GM19240 (cell line): Measurements from ENCODE around the gene ITSN1.
"Not testable (repeated sequence)": the region's sequence is repeated elsewhere in the genome, so short reads cannot be mapped to it uniquely, and the experiment has no call there.

Experiments used
- DNase-seq: peaks from one replicate; pipeline ENCODE4 v3.0.0; 2011; ENCODE audit warnings: low spot score; ENCODE audit not compliant: insufficient read length

The ITSN1 gene

DNA sequence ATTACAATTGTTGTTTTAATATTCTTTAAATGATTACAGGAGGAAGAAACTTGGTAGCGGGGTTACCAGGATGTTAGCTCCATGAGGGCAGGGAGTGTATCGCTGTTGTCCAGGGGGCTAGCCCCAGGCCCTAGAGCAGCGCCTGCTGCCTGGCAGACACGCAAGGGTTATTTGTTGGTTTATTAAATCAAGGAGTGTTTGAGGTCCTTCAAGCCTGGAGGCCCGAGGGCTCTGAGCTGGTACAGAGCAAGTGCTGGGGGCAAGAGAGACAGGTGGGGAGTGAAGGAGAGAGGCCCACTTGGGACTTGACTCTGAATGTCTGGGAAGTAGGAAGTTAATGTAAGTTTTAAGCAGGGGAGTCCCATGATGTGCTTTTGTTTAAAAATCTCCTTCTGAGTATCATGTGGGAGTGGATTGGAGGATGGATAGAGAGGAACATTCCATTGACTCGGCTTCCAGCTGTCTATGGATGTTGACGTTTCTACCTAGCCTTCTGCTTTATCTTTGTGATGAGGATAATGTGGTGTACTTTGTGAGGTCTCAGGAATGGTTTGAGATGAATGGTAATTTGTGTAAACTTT is 8.7 kb downstream of the ITSN1 start:
- DNase-seq: no peak

DNA sequence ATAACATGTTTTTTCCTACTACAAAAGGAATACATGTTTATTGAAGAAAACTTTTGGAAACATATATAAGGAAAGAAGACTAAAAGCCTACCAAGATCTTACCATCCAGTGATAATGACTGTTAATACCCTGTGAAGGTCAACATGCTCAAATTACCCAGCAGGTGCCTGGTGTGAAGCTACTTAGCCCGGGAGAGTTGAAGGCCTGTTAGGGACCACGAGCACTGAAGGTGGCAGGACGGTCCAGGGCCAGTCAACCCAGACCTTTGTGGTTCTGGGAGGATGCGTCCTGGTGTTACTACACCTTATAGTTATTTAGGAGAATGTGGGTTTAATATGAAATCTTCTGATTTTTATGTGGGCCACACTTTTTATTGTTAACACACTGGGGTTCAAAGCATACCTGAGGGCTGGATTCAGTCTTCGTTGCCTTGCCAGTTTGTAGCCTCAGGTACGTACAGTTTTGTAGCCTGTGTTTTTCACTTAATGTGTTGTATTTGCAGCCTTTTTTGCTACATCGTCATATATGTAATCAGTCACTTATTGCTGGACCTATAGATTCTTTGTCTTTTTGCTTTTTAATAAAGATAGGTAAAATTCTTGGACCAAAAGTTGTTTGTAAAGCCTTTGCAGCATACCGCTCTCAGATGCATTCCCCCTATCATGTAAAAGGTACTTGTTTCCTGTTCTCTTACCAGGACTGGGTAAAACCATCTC is 9.8 kb downstream of the ITSN1 start:
- DNase-seq: no peak

DNA sequence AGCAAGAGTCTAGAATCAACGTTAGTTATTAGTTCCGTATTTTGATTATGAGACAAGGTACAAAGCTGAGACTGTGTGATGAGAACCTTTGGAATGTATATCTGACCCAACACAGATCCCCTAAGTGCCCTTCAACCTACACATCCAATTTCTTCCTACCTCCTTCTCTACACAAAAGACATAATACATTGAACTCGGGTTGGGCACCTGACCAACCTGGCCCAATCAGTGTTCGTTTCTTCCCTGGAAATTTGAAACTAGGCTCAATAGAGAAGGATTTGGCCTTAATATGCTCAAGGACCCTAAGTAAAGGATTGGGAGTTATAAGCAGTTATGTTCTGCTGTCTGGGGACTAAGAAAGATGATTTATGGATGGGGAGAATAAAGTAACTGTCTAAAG is 12.1 kb downstream of the ITSN1 start:
- DNase-seq: no peak

DNA sequence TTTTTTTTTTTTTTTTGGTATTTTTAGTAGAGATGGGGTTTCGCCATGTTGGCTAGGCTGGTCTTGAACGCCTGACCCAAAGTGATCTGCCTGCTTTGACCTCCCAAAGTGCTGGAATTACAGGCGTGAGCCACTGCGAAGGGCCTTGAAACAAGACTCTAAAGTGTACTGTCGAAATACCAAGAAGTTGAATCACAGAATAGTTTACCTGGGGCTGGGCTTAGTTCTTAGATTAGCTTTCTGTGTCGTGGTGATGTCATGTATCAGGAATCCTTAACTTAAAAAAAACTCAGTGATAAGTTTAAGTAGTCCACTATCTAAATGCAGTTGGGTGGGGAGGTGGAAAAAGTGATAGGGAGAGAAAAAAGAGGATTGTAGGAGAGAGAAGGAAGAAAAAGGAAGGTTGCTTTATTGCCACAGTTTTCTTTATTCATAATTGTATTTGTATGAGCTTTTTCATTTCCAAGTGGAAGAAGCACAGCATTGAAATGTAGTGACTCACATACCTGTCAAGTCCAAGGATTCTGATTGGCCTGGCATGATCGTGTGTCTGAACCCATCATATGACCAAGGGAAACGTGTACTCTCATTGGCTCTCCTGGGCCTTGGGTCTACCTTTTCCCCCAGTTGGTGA is 13.4 kb downstream of the ITSN1 start:
- no peak for DNase-seq

DNA sequence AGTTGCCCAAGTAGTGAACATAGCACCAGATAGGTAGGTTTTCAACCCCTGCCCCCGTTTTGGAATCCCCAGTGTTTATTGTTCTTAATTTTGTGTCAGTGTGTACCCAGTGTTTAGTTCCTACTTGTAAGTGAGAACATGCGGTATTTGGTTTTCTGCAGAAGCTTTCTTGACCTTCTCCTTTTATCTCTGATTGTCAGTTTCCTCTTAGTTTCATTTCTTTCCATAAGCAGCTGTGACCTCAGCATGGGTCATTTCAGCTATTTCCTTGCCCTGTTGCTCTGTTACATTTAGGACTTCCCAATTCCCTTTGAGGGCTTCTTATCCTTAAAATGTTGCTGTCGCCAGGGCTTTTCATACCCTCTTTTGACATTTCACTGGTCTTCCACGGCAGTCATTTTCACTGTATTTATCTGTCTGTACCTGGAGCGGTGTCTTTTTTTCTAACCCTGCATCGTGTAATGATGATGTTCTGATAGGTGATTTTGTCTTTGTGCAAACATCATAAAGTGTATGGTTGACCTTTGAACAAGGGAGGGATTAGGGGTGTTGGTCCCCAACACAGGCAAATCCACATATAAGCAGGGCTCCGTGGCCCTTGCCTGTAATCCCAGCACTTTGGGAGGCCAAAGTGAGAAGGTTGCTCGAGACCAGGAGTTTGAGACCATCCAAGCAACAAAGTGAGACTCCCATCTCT is 15.0 kb downstream of the ITSN1 start:
- no peak for DNase-seq

DNA sequence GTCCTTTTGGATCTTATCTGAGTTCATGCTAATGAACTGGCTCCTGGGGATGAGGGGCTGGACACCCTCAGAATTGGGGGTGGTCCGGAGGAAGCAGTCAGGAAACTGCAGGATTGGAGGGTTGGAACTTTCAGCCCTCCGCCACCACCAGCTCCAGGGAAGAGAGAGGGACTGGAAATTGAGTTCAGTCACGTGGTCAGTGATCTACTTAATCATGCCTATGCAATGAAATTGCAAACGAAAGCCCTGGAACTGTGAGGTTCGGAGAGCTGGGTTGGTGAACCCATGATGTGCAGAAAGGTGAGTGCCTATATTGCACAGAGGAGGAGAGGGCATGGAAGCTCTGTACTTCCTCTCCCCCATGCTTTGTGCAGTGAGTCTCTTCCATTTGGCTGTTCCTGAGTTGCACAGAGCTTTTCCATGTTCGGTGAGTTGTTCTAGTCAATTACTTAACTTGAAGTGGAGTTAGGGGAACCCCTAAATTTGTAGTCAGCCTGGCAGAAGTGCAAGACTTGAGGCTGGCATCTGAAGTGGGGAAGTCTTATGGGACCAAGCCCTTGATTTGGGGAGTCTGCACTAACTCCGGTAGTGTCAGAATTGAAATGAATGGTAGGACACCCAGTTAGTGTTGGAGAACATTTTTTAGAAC is 16.7 kb downstream of the ITSN1 start:
- DNase-seq: no peak

DNA sequence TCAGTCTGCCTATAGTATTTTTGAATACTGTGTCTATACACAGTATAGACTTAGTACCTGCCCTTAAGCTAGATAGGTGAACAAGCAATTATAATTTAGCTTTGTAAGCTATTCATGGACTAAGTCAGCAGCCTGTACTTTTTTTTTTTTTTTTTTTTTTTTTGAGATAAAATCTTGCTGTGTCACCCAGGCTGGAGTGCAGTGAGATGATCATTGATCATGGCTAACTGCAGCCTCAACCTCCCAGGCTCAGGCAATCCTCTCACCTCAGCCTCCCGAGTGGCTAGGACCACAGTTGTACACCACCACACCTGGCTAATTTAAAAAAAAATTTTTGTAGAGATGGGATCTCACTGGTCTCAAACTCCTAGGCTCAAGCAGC is 17.3 kb downstream of the ITSN1 start:
- no peak for DNase-seq

DNA sequence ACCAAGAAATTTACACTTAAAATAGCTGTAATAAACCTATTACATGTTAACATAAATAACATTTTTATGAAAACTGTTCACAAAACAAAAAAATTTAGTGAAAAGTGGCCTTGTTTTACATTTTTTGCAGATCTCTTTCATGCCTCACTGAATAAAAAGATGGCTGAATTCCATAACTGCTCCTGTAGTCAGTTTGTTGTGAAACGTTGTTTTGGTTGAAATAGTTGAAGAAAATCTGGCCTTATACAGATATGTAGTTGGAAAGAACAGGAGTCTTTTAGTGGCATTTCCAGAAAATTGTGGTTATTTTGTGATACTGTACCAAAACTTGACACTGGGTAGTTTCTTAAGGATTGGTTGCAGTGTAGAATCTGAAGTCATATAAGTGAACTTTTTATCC is 18.1 kb downstream of the ITSN1 start:
- no peak for DNase-seq

DNA sequence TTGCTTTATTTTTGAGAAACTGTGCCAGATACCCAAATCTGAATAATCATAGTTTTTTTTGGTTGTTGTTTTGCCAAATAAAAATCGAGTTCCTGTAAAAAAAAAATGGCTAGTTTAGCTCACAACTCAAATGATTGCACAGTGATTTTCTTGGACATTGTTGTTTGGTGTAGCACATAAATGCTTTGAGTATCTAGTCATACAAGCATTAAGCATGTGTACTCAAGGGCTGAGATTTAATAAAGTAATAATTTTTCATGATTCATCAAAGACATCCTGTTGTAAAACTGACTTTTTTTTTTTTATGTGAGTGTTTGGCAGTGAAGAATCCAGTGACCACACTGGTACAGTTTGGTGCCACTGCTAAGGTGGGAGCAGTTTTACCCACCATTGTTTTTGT is 18.8 kb downstream of the ITSN1 start:
- no peak for DNase-seq

DNA sequence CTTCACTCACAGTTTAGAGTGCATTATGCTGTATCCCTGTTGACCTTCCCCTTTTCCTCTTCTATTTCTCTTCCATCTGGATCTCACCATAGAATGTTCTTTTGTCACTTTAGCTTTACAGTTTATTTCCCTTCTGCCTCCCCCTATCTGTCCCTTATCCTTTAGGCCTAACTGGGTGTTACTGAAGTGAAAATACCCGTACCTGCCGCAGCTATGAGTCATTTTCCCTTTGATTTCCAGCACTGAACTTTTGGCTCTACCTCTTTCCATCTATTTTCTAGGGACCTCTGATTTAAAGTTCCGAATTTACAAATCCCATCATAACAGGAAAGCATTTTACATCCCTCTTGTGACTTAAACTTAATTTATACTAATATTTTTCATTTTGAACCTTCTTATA is 19.7 kb downstream of the ITSN1 start:
- DNase-seq: no peak

DNA sequence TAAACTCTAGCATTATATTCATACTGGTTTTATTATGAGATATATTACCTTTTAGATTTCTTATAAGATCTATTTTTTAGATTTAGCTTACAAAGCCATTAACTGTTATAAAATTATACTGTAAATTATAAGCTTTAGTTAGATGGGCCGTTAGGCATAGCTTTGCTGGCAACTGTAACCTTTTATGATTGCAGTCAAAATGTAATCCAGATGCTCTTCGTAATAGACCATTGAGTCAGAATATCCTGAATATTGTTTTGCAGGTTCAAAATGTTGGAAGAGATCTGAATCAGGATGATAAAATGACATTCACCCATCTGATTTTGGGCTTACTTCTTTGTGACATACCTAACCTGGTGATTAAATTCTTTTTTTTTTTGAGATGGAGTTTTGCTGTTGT is 20.9 kb downstream of the ITSN1 start:
- no peak for DNase-seq

DNA sequence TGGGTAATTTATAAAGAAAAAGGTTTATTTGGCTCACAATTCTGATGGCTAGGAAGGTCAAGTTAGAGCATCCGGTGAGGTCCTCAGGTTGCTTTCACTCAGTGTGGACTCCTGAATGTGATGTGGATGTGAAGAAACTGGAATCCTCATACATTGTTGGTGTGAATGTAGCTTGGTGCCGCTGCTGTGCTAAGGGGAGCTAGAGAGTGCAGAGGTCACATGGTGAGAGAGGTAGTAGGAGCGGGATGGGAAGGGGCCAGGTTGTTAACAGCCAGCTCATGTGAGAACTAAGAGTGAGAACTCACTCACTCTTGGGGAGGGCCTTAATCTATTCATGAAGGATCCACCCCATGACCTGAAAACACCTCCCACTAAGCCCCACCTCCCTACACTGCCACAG is 21.8 kb downstream of the ITSN1 start:
- DNase-seq: no peak

DNA sequence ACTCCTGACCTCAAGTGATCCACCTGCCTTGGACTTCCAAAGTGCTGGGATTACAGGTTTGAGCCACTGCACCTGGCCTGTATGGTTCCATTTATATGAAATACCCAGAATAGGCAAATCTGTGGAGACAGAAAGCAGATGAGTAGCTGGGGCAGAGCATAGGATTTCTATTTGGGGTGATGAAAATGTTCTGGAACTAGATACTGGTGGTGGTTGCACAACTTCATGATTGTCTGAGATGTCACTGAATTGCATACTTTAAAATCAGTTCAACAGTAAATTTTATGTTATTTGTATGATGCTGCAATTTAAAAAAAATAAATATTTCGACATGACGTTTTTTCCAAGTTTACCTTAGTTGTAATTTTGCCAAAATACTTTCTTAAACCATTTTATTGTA is 23.9 kb downstream of the ITSN1 start:
- DNase-seq: no peak

DNA sequence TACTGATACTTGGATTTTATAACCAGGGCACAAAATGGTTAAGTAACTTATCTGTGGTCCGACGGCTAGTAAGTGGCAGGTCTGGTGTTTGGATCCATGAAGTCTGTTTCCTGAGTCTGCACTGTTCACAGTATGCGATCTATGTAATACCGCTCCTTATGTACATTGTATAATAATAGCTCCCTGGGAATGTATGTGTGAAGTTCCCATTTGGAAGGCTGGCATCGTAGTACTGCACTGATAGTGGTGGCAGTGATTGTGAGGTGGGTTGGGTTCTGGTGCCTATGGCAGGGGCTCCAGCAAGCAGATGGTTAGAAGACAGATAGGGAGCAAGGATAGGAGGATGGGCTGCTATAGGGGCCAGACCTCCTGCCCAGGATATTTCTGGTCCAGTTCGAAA is 25.3 kb downstream of the ITSN1 start:
- no peak for DNase-seq

DNA sequence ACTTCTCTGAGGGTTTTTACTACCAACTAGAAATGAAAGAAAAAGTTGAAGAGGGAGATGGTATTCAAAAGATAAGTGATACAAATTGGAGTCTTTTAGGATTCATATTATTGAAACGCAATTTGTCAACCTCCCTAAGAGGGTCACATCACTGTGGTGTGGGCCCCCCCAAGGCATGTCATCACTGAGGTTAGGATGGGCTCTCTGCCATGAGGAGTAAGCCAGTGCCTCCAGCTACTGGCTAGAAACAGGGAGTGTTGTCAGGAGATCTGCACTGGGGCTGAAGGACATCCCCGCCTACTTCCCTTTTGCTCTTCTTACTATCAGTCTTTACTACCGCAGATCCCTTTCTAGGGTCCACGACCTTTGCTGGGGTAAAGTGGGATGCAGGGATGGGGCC is 25.9 kb downstream of the ITSN1 start:
- no peak for DNase-seq

DNA sequence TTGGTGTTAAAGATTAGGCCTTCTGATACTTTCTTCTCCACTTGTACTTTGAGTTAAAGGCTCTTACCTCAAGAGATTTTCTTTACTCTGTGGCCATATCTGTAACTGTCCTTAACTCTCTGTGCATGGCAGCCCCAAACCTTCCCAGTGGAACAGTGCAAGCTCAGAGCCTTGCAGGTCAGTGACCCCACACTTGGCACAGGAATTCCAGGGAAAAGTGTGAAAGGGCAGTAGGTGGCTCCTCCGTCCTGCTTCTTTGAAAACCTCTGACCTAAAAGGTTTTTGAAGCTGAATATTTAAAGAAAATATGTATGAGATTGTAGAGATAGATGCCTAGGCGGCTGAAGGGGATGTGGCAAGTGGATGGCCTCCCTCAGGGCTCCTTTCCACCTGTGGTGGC is 26.3 kb downstream of the ITSN1 start:
- DNase-seq: no peak

DNA sequence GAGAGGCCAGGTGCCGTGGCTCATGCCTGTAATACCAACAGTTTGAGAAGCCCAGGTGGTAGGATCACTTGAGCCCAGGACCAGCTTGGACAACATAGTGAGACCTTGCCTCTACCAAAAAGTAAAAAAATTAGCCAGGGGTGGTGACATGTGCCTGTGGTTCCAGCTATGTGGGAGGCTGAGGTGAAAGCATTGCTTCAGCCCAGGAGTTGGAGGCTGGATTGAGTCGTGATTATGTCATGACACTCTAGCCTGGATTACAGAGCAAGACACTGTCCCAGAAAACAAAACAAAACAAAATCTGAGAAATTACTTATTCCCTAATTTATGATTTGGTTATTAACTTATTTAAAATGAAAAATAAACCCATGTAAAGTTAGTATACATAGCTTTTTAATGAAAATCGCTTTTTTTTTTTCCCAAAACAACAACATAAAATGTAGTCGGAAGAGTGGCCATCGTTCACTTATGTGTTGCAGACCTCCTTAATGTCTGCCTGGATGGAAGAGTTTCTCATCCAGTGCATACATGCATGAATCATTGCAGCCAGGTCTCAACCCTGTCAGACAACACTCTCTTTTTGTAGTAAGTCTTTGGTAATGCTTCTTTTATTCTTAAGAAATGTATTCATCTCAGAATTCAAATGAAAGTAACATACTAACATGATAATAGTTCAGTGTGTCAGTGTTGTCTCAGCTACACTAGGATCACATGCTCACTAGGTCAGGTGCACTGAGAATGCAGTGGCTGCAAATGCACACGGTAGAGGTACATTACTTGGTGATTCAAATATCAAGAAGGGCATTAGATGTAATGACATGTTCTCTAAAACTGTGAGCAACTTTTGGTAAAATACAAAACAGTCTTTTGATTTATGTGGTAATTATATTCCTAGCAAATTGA is 28.0 kb downstream of the ITSN1 start:
- DNase-seq: no peak

DNA sequence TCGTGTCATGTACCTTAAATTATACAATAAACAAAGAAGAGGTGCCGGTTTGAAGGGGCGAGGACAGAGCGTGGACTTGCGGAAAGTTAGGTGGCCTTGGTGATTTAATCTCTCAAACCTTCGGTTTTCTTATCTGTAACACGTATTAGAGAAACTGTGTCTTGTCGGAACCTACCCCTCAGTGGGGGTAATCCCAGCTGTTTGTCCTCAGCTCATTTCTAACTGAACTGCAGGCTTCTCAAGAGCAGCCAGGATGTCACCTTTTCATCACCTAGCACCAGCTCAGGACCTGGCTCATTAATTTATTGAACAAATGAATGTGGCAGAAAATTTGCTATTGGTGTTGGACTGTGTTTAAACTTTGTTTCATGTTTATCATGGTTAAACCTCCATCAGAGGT is 31.2 kb downstream of the ITSN1 start:
- DNase-seq: no peak

DNA sequence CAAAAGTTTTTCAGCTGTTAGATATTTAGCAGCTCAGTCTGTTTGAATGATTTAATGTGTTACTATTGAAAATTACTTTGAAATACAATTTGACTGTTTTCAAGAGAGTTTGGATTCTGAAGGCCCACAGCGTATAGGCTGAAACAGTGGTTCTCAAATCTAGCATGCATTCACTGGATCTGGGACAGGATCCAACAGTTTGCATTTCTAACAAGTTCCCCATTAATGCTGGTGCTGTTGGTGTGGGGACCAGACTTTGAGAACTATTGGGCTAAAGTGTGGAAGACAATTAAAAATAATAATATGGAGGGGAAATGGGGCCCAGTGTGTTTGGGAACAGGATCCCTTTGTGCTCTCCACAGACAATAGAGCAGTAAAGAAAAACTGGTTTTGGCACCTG is 31.9 kb downstream of the ITSN1 start:
- no peak for DNase-seq

DNA sequence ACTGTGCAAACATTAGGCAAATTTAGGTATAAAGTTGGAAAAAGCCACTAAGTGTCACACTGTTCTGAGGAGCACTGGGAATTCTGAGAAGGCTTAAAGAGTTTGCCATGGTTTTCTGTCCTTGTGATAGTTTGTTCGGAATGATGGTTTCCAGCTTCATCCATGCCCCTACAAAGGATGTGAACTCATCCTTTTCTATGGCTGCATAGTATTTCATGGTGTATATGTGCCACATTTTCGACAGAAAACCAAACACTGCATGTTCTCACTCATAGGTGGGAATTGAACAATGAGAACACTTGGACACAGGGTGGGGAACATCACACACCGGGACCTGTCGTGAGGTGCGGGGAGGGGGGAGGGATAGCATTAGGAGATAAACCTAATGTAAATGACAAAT is 34.4 kb downstream of the ITSN1 start:
- DNase-seq: not testable (repeated sequence)

DNA sequence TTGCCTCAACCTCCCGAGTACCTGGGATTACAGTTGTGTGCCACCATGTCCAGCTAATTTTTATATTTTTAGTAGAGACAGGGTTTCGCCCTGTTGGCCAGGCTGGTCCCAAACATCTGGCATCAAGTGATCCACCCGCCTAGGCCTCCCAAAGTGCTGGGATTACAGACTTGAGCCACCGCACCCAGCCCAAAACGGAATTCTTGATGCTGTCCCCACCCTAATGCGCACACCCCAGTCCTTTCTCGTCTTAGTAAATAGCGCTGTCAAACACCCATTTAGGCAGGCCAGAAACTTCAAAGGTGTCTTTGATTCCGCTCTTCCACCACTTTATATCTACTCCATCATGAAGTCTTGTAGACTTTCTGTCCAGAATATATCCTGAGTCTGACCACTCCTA is 35.1 kb downstream of the ITSN1 start:
- no peak for DNase-seq
